WTC11 (cell line): ENCODE data around the gene FANCD2. TPM values are rescaled to one million over a fixed set of nuclear protein-coding genes. Genes with fewer than 3 reads are reported as not detected.

ENCODE experiments used
- AR ChIP-seq: fragments of 250-450 bp; sonication (Bioruptor Pico); IDR thresholded peaks from 2 replicates; pipeline ENCODE4 v1.9.0; 2021; ENCODE audit warnings: mild to moderate bottlenecking
- ATF1 ChIP-seq: sonication (generic); formaldehyde crosslinking; IDR thresholded peaks from 2 replicates; pipeline ENCODE4 v1.8.1; 2023; ENCODE audit warnings: mild to moderate bottlenecking, moderate library complexity, missing genetic modification reagents
- ATF3 ChIP-seq: sonication (generic); formaldehyde crosslinking; conservative IDR thresholded peaks from 2 replicates; pipeline ENCODE4 v1.8.1; 2022; ENCODE audit warnings: mild to moderate bottlenecking, missing genetic modification reagents
- CDX4 ChIP-seq: fragments of 250-450 bp; sonication (Bioruptor Pico); IDR thresholded peaks from 2 replicates; pipeline ENCODE4 v1.9.0; 2021; ENCODE audit warnings: moderate library complexity, mild to moderate bottlenecking, inconsistent platforms, borderline replicate concordance
- CTCF ChIP-seq: fragments of 200-600 bp; IDR thresholded peaks from 2 replicates; pipeline ENCODE4 v1.8.0; 2022; ENCODE audit warnings: antibody characterized with exemption
- E2F4 ChIP-seq: sonication (generic); formaldehyde crosslinking; IDR thresholded peaks from 2 replicates; pipeline ENCODE4 v1.8.1; 2022; ENCODE audit warnings: low read depth, mild to moderate bottlenecking, moderate library complexity, missing genetic modification reagents, borderline replicate concordance
- E2F5 ChIP-seq: sonication (generic); formaldehyde crosslinking; IDR thresholded peaks from 2 replicates; pipeline ENCODE4 v1.8.1; 2022; ENCODE audit warnings: mild to moderate bottlenecking, moderate library complexity, missing genetic modification reagents
- ELF4 ChIP-seq: sonication (generic); formaldehyde crosslinking; IDR thresholded peaks from 2 replicates; pipeline ENCODE4 v1.8.1; 2022; ENCODE audit warnings: low read depth, mild to moderate bottlenecking, moderate library complexity, missing genetic modification reagents
- ETV6 ChIP-seq: sonication (generic); formaldehyde crosslinking; IDR thresholded peaks from 2 replicates; pipeline ENCODE4 v1.8.1; 2022; ENCODE audit warnings: mild to moderate bottlenecking, missing genetic modification reagents
- FOXK1 ChIP-seq: sonication (generic); formaldehyde crosslinking; IDR thresholded peaks from 2 replicates; pipeline ENCODE4 v1.8.0; 2022; ENCODE audit warnings: mild to moderate bottlenecking, moderate library complexity, missing genetic modification reagents
- GABPB1 ChIP-seq: sonication (generic); formaldehyde crosslinking; IDR thresholded peaks from 2 replicates; pipeline ENCODE4 v1.8.1; 2023; ENCODE audit warnings: mild to moderate bottlenecking, missing genetic modification reagents
- IRF1 ChIP-seq: sonication (generic); formaldehyde crosslinking; IDR thresholded peaks from 2 replicates; pipeline ENCODE4 v1.8.0; 2023; ENCODE audit warnings: missing genetic modification reagents
- JUN ChIP-seq: sonication (generic); formaldehyde crosslinking; IDR thresholded peaks from 2 replicates; pipeline ENCODE4 v1.8.0; 2023; ENCODE audit warnings: mild to moderate bottlenecking, missing genetic modification reagents
- MAX ChIP-seq: sonication (generic); formaldehyde crosslinking; IDR thresholded peaks from 2 replicates; pipeline ENCODE4 v1.8.0; 2022; ENCODE audit warnings: mild to moderate bottlenecking, missing genetic modification reagents
- MLX ChIP-seq: sonication (generic); formaldehyde crosslinking; IDR thresholded peaks from 2 replicates; pipeline ENCODE4 v1.8.1; 2023; ENCODE audit warnings: mild to moderate bottlenecking, missing genetic modification reagents, moderate library complexity
- OVOL2 ChIP-seq: fragments of 250-450 bp; sonication (Bioruptor Pico); IDR thresholded peaks from 2 replicates; pipeline ENCODE4 v1.9.0; 2021; ENCODE audit warnings: mild to moderate bottlenecking, borderline replicate concordance
- PRRX2 ChIP-seq: fragments of 250-450 bp; sonication (Bioruptor Pico); IDR thresholded peaks from 2 replicates; pipeline ENCODE4 v1.8.0; 2021; ENCODE audit warnings: mild to moderate bottlenecking
- SOX15 ChIP-seq: fragments of 250-450 bp; sonication (Bioruptor Pico); IDR thresholded peaks from 2 replicates; pipeline ENCODE4 v1.9.0; 2021; ENCODE audit warnings: mild to moderate bottlenecking
- STAT6 ChIP-seq: sonication (generic); formaldehyde crosslinking; conservative IDR thresholded peaks from 2 replicates; pipeline ENCODE4 v1.8.1; 2023; ENCODE audit warnings: mild to moderate bottlenecking, low read depth, missing genetic modification reagents, moderate library complexity
- TP53 ChIP-seq: sonication (generic); formaldehyde crosslinking; IDR thresholded peaks from 2 replicates; pipeline ENCODE4 v1.8.1; 2023; ENCODE audit warnings: mild to moderate bottlenecking, missing genetic modification reagents
- ZBTB43 ChIP-seq: sonication (generic); formaldehyde crosslinking; IDR thresholded peaks from 2 replicates; pipeline ENCODE4 v1.8.1; 2023; ENCODE audit warnings: mild to moderate bottlenecking, missing genetic modification reagents
- ZMAT4 ChIP-seq: fragments of 250-450 bp; sonication (Bioruptor Pico); IDR thresholded peaks from 2 replicates; pipeline ENCODE4 v1.9.0; 2021; ENCODE audit warnings: mild to moderate bottlenecking
- ZNF138 ChIP-seq: sonication (generic); formaldehyde crosslinking; conservative IDR thresholded peaks from 2 replicates; pipeline ENCODE4 v1.8.1; 2022; ENCODE audit warnings: mild to moderate bottlenecking, moderate library complexity, missing genetic modification reagents
- ZNF263 ChIP-seq: sonication (generic); formaldehyde crosslinking; IDR thresholded peaks from 2 replicates; pipeline ENCODE4 v1.8.1; 2022; ENCODE audit warnings: low read depth, mild to moderate bottlenecking, moderate library complexity, missing genetic modification reagents
- total RNA-seq: library from RNA; stranded (reverse); gene quantifications from 3 replicates; pipeline ENCODE4 v1.2.3, GENCODE V29; 2021

Gene FANCD2
- total RNA-seq, 1 experiment from 2014 or later: 69.6 TPM

GRCh38 chr3:10026084-10026890, at the start of gene FANCD2 (continued):
- peak; percentile 89 for TF ChIP-seq ETV6 (CRISPR knock-in tag)
- TF ChIP-seq OVOL2 (CRISPR knock-in tag): no peak
- TF ChIP-seq E2F4 (CRISPR knock-in tag): peak; percentile 100
- TF ChIP-seq ZMAT4 (CRISPR knock-in tag): no peak
- peak; percentile 100 for TF ChIP-seq E2F5 (CRISPR knock-in tag)
- TF ChIP-seq GABPB1 (CRISPR knock-in tag): peak; percentile 96
- TF ChIP-seq ZNF263 (CRISPR knock-in tag): no peak
- no peak for TF ChIP-seq ATF3 (CRISPR knock-in tag)
- TF ChIP-seq IRF1 (CRISPR knock-in tag): peak; percentile 55; the same call in 1 of the 2 replicates
- no peak for TF ChIP-seq MLX (CRISPR knock-in tag)
- TF ChIP-seq ATF1 (CRISPR knock-in tag): peak; percentile 98; the same call in 1 of the 2 replicates
- TF ChIP-seq JUN (CRISPR knock-in tag): no peak; the same call in 1 of the 2 replicates
- TF ChIP-seq FOXK1 (CRISPR knock-in tag): peak; percentile 98
- no peak for TF ChIP-seq PRRX2 (CRISPR knock-in tag)
- no peak for TF ChIP-seq ELF4
- no peak for TF ChIP-seq CTCF
- no peak for TF ChIP-seq STAT6 (CRISPR knock-in tag)
- TF ChIP-seq AR: no peak
- no peak for TF ChIP-seq ZNF138 (CRISPR knock-in tag)
- TF ChIP-seq ZBTB43 (CRISPR knock-in tag): no peak
- no peak for TF ChIP-seq CDX4 (CRISPR knock-in tag)
- no peak for TF ChIP-seq SOX15 (CRISPR knock-in tag)
- TF ChIP-seq TP53: no peak
- peak; percentile 95 for TF ChIP-seq MAX (CRISPR knock-in tag)
